Measurements from ENCODE around the gene C14orf119. TPM values are rescaled to one million over a fixed set of nuclear protein-coding genes. Genes with fewer than 3 reads are reported as not detected.
A peak's percentile ranks its signal among the peaks of the same experiment; 100 is the strongest.

C14orf119 gene
- total and polyA plus RNA-seq, 4 experiments from 2014 or later = 49.7 to 147 (median 67.1) TPM

DNA sequence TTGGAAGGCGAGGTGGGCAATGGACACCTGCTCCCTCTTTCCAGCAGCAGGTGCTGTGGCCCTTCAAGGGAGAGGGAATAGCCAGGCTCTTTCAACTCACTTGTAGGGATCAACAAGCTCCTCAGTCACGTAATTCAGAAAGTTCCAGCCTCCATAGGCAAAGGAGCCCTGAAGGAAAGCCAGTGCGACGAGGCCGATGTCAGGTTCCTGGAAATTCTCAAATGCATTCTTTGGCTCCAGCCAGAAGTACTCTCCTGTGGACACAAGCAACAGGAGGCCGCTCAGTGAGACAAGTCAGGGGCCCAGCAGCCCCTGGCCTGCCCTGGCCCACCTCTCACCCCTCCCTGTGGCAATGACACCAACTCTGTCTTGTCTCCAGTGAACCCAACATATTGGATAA, 45.1 kb downstream of the C14orf119 start:
- intact Hi-C loops (cut with micrococcal nuclease) = no loop called here
- Mint-ChIP-seq H3K9me3 (no peaks in the 10 kb centered on the region), H3K27me3 (peaks cover 0 to 1% of the 10 kb centered on the region in 2 donors), H3K36me3 (no peaks in the 10 kb centered on the region), H3K4me3 (no peak overlapping the region), H3K27ac (no peak overlapping the region), H3K4me1 (no peaks in the 10 kb centered on the region)
- CTCF ChIA-PET (ENCODE audit: partially characterized antibody) = no interaction called here
- Histone ChIP-seq H3K4me3 (ENCODE audit: low read length in 2 of 2) (no peak overlapping the region), H3K4me1 (ENCODE audit: insufficient read depth, low read length) (no peaks in the 10 kb centered on the region), H3K36me3 (ENCODE audit: insufficient read depth, low read length) (no peaks in the 10 kb centered on the region), H3K27ac (ENCODE audit: low read depth, low read length) (no peak overlapping the region), H3K9me3 (ENCODE audit: control insufficient read depth in 1 of 2, low read length in 2 of 2) (no peaks in the 10 kb centered on the region), H3K27me3 (ENCODE audit: insufficient read depth, low read length) (no peaks in the 10 kb centered on the region)
- POLR2A ChIA-PET (ENCODE audit: partially characterized antibody) = no interaction called here
- DNase-seq = no peak

- H3K27ac Mint-ChIP-seq = peak overlapping the region in 1 of 7 donors; percentile 32
- CTCF ChIA-PET (ENCODE audit: partially characterized antibody) = interaction anchor here (1.4 to 1.7 kb wide), 2 partner anchors 15 to 22 kb away, joined by 3 to 5 read pairs; no protein-coding TSS in a partner anchor
- Histone ChIP-seq H3K36me3 (ENCODE audit: insufficient read depth, low read length) (no peaks in the 10 kb centered on the region), H3K9me3 (ENCODE audit: control insufficient read depth in 1 of 2, low read length in 2 of 2) (no peaks in the 10 kb centered on the region), H3K4me3 (ENCODE audit: low read length in 2 of 2) (no peak overlapping the region), H3K4me1 (ENCODE audit: insufficient read depth, low read length) (no peaks in the 10 kb centered on the region), H3K27ac (ENCODE audit: low read depth, low read length) (no peak overlapping the region), H3K27me3 (ENCODE audit: insufficient read depth, low read length) (no peaks in the 10 kb centered on the region)
- peaks cover 1 to 6% of the 10 kb centered on the region in 2 donors for H3K27me3 Mint-ChIP-seq
- DNase-seq = no peak
- intact Hi-C loops (cut with micrococcal nuclease) = no loop called here
- no peaks in the 10 kb centered on the region for H3K36me3 Mint-ChIP-seq
- H3K4me3 Mint-ChIP-seq = no peak overlapping the region
- no peaks in the 10 kb centered on the region for H3K4me1 Mint-ChIP-seq
- POLR2A ChIA-PET (ENCODE audit: partially characterized antibody) = no interaction called here
- H3K9me3 Mint-ChIP-seq = no peaks in the 10 kb centered on the region
These were observed 46.6 kb downstream of the C14orf119 start for GRCh38 chr14:23141706-23142444.

DNA sequence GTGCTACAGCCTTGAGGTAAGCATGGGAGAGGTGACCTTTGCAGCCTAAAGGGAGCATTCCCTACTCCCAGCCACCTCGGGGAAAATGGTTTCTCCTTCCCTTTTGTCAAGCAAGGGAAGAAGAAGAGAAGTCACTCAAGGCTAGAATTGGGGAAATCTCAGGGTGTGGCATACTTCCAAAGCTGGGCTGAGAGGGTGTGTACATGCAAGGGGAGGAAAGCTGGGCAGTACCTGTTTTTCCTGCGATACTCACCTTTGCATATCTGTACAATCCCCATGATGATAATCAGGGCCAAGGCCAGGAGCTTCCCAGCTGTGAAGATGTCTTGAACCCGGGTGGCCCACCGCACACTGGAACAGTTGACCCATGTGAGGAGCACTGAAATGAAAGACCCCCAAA, 47.5 kb downstream of the C14orf119 start:
- H3K4me3 ChIP-seq (ENCODE audit: low read length in 2 of 2) = no peak overlapping the region
- ChIA-PET CTCF (ENCODE audit: partially characterized antibody) (interaction anchor here (1.4 to 1.7 kb wide), 2 partner anchors 14 to 23 kb away, joined by 3 to 5 read pairs; no protein-coding TSS in a partner anchor), POLR2A (ENCODE audit: partially characterized antibody) (no interaction called here)
- Mint-ChIP-seq H3K9me3 (no peaks in the 10 kb centered on the region), H3K27ac (no peak overlapping the region), H3K4me1 (no peaks in the 10 kb centered on the region), H3K27me3 (peaks cover 1 to 9% of the 10 kb centered on the region in 2 donors), H3K4me3 (no peak overlapping the region), H3K36me3 (no peaks in the 10 kb centered on the region)
- no peaks in the 10 kb centered on the region for H3K27me3 ChIP-seq (ENCODE audit: insufficient read depth, low read length)
- H3K36me3 ChIP-seq (ENCODE audit: insufficient read depth, low read length) = no peaks in the 10 kb centered on the region
- no peaks in the 10 kb centered on the region for H3K9me3 ChIP-seq (ENCODE audit: control insufficient read depth in 1 of 2, low read length in 2 of 2)
- H3K4me1 ChIP-seq (ENCODE audit: insufficient read depth, low read length) = no peaks in the 10 kb centered on the region
- intact Hi-C loops (cut with micrococcal nuclease) = no loop called here
- no peak for DNase-seq
- H3K27ac ChIP-seq (ENCODE audit: low read depth, low read length) = no peak overlapping the region

- H3K27me3 ChIP-seq (ENCODE audit: insufficient read depth, low read length) = no peaks in the 10 kb centered on the region
- Mint-ChIP-seq H3K4me3 (no peak overlapping the region), H3K27ac (no peak overlapping the region), H3K36me3 (no peaks in the 10 kb centered on the region), H3K27me3 (peaks cover 3 to 9% of the 10 kb centered on the region in 2 donors), H3K4me1 (no peaks in the 10 kb centered on the region), H3K9me3 (peaks cover 0 to 2% (median 0%) of the 10 kb centered on the region in 8 donors)
- no peaks in the 10 kb centered on the region for H3K4me1 ChIP-seq (ENCODE audit: insufficient read depth, low read length)
- H3K9me3 ChIP-seq (ENCODE audit: control insufficient read depth in 1 of 2, low read length in 2 of 2) = no peaks in the 10 kb centered on the region
- H3K36me3 ChIP-seq (ENCODE audit: insufficient read depth, low read length) = no peaks in the 10 kb centered on the region
- no peak overlapping the region for H3K27ac ChIP-seq (ENCODE audit: low read depth, low read length)
- DNase-seq = no peak
- no peak overlapping the region for H3K4me3 ChIP-seq (ENCODE audit: low read length in 2 of 2)
- ChIA-PET POLR2A (ENCODE audit: partially characterized antibody) (no interaction called here), CTCF (ENCODE audit: partially characterized antibody) (interaction anchor here (1.5 kb wide), 1 partner anchor 43 kb away, joined by 3 read pairs; no protein-coding TSS in a partner anchor)
- intact Hi-C loops (cut with micrococcal nuclease) = no loop called here
These were observed 48.6 kb downstream of the C14orf119 start for GRCh38 chr14:23143911-23144310.

GRCh38 chr14:23145794-23146350, 50.6 kb downstream of the C14orf119 start:
- POLR2A ChIA-PET (ENCODE audit: partially characterized antibody) = no interaction called here
- intact Hi-C loops (cut with micrococcal nuclease) = no loop called here
- no peak overlapping the region for H3K27ac ChIP-seq (ENCODE audit: low read depth, low read length)

GRCh38 chr14:23146351-23146910, 51.1 kb downstream of the C14orf119 start:
- CTCF ChIA-PET (ENCODE audit: partially characterized antibody) = no interaction called here
- no peak overlapping the region for H3K27ac Mint-ChIP-seq

More at GRCh38 chr14:23145794-23146350, 50.6 kb downstream of the C14orf119 start:
- Histone ChIP-seq H3K27me3 (ENCODE audit: insufficient read depth, low read length) (peaks cover 3% of the 10 kb centered on the region), H3K36me3 (ENCODE audit: insufficient read depth, low read length) (no peaks in the 10 kb centered on the region), H3K9me3 (ENCODE audit: control insufficient read depth in 1 of 2, low read length in 2 of 2) (no peaks in the 10 kb centered on the region), H3K4me1 (ENCODE audit: insufficient read depth, low read length) (no peaks in the 10 kb centered on the region), H3K4me3 (ENCODE audit: low read length in 2 of 2) (no peak overlapping the region)
- H3K27ac Mint-ChIP-seq = no peak overlapping the region
- H3K4me3 Mint-ChIP-seq = no peak overlapping the region
- peaks cover 0 to 3% of the 10 kb centered on the region in 2 donors for H3K36me3 Mint-ChIP-seq
- CTCF ChIA-PET (ENCODE audit: partially characterized antibody) = no interaction called here
- peaks cover 0 to 2% (median 0%) of the 10 kb centered on the region in 8 donors for H3K9me3 Mint-ChIP-seq
- H3K4me1 Mint-ChIP-seq = no peaks in the 10 kb centered on the region
- no peak for DNase-seq
- peaks cover 6 to 11% of the 10 kb centered on the region in 2 donors for H3K27me3 Mint-ChIP-seq

DNA sequence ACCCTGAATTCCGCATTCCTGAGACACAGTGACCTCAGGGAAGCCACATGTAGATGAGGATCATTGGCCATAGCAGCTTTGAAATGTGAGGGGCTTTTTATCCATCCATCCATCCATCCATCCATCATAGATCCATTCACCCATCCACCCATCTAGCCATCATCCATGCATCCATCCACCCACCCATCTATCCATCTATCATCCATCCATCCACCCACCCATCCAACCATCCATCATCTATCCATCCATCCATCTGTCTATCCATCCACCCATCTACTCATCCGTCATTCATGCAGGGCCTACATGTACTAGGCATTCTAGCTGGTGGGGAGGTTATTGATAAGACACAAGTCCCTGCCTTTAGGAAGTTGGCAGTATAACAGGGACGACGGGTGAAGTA, 51.7 kb downstream of the C14orf119 start:
- Histone ChIP-seq H3K4me1 (ENCODE audit: insufficient read depth, low read length) (no peaks in the 10 kb centered on the region), H3K27ac (ENCODE audit: low read depth, low read length) (no peak overlapping the region), H3K4me3 (ENCODE audit: low read length in 2 of 2) (no peak overlapping the region), H3K27me3 (ENCODE audit: insufficient read depth, low read length) (peaks cover 4% of the 10 kb centered on the region), H3K9me3 (ENCODE audit: control insufficient read depth in 1 of 2, low read length in 2 of 2) (no peaks in the 10 kb centered on the region), H3K36me3 (ENCODE audit: insufficient read depth, low read length) (no peaks in the 10 kb centered on the region)
- Mint-ChIP-seq H3K36me3 (peaks cover 0 to 3% of the 10 kb centered on the region in 2 donors), H3K4me1 (no peaks in the 10 kb centered on the region), H3K9me3 (peaks cover 0 to 4% (median 0%) of the 10 kb centered on the region in 8 donors), H3K27ac (no peak overlapping the region), H3K4me3 (no peak overlapping the region), H3K27me3 (peaks cover 6 to 11% of the 10 kb centered on the region in 2 donors)
- DNase-seq = no peak
- POLR2A ChIA-PET (ENCODE audit: partially characterized antibody) = no interaction called here
- intact Hi-C loops (cut with micrococcal nuclease) = no loop called here
- CTCF ChIA-PET (ENCODE audit: partially characterized antibody) = no interaction called here

More at GRCh38 chr14:23146351-23146910, 51.1 kb downstream of the C14orf119 start:
- H3K9me3 Mint-ChIP-seq = peaks cover 0 to 4% (median 0%) of the 10 kb centered on the region in 8 donors
- H3K4me3 Mint-ChIP-seq = no peak overlapping the region
- H3K4me1 Mint-ChIP-seq = no peaks in the 10 kb centered on the region
- Histone ChIP-seq H3K4me3 (ENCODE audit: low read length in 2 of 2) (no peak overlapping the region), H3K9me3 (ENCODE audit: control insufficient read depth in 1 of 2, low read length in 2 of 2) (no peaks in the 10 kb centered on the region), H3K27ac (ENCODE audit: low read depth, low read length) (no peak overlapping the region), H3K36me3 (ENCODE audit: insufficient read depth, low read length) (no peaks in the 10 kb centered on the region), H3K4me1 (ENCODE audit: insufficient read depth, low read length) (no peaks in the 10 kb centered on the region), H3K27me3 (ENCODE audit: insufficient read depth, low read length) (peaks cover 4% of the 10 kb centered on the region)
- intact Hi-C loops (cut with micrococcal nuclease) = no loop called here
- no peak for DNase-seq
- H3K36me3 Mint-ChIP-seq = peaks cover 0 to 3% of the 10 kb centered on the region in 2 donors
- POLR2A ChIA-PET (ENCODE audit: partially characterized antibody) = no interaction called here
- H3K27me3 Mint-ChIP-seq = peaks cover 6 to 11% of the 10 kb centered on the region in 2 donors

Measured in CD4-positive, alpha-beta memory T cell (primary cell).